HG02870 (cell line): ENCODE results near the gene ANKS1B.

ENCODE experiments used
- ATAC-seq: cut with Tn5 transposase; IDR thresholded peaks from one replicate; pipeline ENCODE4 v1.9.1; 2021; ENCODE audit warnings: mild to moderate bottlenecking, moderate library complexity; ENCODE audit not compliant: unreplicated experiment

Gene ANKS1B

DNA sequence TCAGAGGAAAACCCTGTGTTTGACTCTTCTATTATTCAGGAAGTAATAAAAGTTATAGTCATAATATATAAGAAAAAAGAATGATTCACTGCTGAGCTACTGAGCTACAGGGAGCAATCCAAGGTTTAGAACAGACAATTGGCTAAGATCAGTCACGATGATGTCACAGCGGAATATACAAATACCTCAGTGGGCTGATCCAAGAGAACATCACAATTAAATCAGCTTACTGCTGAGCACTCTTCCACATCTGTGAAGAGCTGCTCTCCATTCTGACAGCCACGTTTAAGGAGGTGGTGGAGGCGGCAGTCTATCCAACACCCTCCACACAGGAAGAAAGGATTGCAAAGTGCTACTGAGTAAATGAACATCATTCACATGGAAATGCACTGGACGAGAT, 1068.6 kb downstream of the ANKS1B start:
- no peak for ATAC-seq

DNA sequence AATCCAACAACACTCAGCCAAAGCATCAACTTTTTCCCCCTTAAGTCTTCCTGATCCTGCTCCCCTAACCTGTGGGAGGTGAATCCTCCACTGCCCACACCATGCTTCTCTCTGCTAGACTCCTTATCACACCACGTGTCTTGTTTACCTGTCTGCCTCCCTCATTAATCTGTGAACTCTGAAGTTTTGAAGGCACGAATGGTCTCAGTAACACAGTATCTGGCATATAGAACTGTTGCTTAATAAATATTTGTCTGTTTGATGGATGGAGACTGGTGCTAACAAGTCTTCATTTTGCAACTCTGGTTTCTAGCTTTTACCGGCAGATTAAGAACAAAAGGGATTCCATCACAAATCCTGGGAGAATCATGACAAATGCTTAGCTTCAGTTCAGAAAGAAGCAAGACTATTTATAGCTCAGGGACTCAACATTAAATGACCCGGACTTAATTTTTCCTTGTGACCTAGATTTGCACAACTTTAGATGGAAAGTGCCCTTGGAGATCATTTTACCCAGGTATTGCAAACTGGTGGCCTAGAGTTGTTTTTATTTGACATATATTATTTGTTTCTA, 1072.2 kb downstream of the ANKS1B start:
- no peak for ATAC-seq

DNA sequence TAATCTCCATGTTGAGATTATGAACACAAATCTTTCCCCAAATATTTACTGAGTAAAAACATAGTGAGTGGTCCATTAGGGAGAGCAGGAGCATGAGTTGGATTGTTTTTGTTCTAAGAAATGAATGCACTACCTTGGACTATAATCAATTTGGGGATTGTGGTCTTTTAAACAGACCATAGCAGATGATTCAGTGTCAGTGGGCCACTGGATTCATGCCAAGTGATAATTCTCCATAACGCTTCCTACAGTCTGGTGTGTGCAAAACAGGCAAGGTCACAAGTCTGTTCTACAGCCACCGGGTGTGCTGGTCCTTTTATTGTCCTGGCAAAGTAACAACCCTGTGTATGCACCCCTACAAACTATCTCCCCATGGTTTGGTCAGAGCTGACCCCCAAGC, 1073.3 kb downstream of the ANKS1B start:
- no peak for ATAC-seq

GRCh38 chr12:98909746-98910145, 1075.0 kb downstream of the ANKS1B start:
- ATAC-seq, result no peak

DNA sequence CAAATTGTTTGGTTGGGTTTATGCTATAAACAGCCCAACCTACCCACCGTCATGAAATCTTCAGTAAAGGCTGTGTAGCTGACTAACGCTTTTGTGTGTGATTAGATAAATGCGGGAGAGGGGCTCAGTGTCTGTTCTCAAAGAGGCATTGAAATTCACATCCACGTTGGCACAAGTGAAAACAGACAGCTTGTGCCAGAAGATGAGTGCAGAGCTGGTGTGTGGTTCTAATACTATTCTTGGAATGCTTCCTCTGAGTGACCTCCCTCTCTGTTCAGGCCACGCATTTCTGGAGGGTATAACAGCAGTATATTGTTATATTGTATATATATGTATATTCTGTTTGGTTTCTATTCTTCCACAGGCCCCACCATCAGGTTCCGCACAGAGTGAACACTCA, 1075.9 kb downstream of the ANKS1B start:
- no peak for ATAC-seq

DNA sequence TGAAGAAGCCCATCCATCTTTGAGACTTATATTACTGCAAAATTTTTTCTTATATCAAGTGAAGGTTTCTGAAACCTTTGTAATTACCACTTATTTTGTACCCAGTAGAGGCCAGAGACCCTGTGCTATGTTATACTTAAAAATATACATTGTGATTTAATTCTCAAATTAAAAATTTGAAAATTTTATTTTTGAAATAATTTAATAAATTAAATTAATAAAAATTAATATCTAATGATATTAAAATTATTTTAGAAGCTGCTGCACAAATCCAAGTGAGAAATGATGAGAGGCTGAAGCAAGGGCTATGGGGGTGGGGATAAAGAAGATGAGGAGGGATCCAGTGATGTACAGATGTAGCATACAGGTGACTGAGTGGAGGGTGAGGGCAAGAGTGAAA, 1080.9 kb downstream of the ANKS1B start:
- ATAC-seq, result no peak

DNA sequence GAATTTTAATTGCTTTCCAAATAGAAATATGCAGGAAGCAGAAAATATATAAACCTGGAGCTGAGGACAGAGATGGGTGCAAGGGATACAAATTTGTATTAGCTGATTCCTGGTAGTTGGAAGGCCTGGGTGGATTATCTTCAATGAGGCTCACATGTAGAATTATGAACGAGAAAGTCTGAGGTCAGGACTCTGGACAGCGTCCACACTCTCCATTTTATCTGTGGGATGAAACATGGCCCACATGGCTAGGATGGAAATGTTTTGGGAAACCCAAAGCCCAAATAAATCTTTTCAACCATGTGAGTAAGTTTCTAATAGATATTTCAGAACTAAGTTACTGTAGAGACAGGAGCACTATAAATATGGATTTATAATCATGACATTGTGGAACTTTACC, 1083.5 kb downstream of the ANKS1B start:
- no peak for ATAC-seq

DNA sequence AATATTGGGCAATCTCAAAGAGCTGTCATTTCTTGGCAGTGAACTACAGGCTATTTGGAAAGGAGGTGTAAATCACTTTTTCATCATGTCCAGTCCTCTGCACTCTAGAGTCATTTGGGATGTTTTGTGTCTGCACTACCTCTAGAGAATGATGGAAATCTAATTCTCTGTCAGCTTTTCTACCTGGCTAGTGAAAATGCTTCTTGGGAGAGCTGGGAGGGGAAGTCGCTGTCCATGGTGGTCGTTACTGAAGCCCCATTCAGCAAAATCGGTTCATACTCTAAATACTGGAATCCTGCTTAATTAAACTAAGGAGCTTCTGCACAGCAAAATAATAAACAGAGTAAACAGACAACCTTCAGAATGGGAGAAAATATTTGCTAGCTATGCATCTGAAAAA, 1087.8 kb downstream of the ANKS1B start:
- ATAC-seq, result no peak

GRCh38 chr12:98895086-98895651, 1089.6 kb downstream of the ANKS1B start:
- ATAC-seq, result no peak

DNA sequence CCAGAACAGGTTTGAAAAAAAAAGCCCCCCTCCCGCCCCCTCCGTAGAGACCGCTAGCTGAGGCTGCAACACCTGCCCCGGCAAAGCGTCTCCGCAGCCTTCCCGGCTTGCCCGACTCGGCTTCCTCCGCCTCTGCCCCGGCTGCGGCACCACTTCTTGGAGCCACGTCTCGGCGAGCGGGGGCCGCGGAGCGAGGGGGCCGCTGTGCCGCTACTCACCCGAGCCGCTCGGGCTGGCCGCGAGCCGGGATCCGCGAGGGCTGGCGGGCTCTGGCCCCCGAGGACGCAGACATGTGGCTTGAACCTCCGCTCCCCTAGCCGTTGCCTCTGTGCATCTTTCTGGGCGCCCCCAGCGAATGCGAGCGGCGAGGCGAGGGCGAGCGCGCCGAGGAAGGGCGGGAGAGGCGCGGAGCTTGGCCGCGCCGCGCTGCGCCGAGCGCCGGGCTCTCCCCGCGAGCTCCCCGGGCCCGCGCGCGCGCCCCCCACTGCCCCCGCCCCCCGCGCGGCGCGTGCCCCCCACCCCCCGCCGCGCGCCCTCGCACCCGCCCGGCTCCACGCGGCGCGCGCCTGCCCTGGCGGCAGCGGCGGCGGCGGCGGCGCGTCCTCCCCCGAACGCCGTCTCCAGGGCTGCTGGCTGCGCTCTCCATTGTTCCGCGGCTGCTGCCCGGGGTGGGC, 1090.2 kb downstream of the ANKS1B start:
- ATAC-seq, result no peak

GRCh38 chr12:98893675-98894411, 1090.9 kb downstream of the ANKS1B start:
- no peak for ATAC-seq

DNA sequence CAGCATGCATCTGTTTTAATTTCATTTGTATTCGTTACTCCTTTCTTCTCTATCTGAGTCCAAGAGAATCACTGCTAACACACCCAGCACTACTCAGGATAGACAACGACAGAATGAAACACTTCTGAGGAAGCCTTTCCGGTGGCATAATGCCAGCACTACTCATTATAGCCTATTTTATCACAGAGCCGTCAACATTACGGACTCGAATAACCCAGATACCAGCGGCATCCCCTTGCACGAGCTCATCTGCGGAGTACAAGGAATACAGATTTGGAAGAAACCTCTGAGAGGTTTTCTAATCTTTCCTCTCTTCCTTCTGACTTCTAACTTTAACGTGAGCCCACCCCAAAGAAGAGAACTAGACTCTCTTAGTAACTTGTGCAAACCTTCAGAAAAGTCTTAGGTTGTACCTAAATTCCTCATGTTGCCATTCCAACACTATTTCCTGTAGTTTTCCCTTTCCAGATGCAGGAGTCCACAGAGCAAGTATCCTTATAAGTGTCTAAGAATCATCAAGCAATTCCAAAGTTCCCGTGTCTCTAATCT, 1091.5 kb downstream of the ANKS1B start:
- ATAC-seq, result no peak

- ATAC-seq, result no peak
Measured at GRCh38 chr12:98885778-98886177, 1099.0 kb downstream of the ANKS1B start.

GRCh38 chr12:98883231-98883630, 1101.5 kb downstream of the ANKS1B start:
- ATAC-seq, result no peak

DNA sequence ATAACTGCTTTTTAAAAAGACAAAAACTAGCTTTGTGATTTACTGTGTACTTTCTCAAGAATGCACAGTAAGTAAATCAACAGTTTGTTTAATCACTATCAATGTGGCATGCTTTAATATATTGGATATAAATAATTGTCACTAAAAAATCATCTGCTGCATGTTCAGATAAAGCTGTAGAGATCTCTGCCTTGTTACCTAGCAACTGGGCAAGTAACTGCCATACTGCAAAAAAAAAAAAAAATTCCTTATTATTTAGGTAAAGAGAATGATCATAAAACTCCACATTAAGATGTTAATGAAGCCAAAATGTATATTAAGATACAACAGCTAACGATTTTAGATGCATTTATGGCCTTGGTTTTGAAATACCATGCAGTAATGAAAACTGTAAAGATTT, 1102.2 kb downstream of the ANKS1B start:
- ATAC-seq, result no peak

DNA sequence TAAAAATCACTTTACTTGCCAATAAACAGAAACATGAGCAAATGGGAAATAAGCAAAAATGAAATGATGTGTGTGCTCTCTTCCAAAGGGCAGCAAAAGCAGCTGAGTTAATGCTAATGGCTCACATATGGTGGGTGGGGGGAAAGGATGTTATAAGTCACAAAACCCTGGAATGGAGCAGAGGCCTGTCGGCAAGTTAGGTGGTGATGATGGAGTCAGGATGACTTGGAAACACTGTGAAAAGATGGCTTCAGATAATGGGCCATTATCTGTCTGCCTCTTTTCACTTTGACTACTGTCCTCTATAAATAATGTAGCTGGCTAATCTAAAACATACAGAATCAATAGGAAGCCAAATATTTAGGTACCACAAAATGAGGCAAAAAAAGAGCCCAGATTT, 1111.0 kb downstream of the ANKS1B start:
- ATAC-seq, result no peak

- ATAC-seq, result no peak
Measured at GRCh38 chr12:98870504-98870903, 1114.2 kb downstream of the ANKS1B start.

GRCh38 chr12:98869886-98870503, 1114.7 kb downstream of the ANKS1B start:
- ATAC-seq, result no peak

DNA sequence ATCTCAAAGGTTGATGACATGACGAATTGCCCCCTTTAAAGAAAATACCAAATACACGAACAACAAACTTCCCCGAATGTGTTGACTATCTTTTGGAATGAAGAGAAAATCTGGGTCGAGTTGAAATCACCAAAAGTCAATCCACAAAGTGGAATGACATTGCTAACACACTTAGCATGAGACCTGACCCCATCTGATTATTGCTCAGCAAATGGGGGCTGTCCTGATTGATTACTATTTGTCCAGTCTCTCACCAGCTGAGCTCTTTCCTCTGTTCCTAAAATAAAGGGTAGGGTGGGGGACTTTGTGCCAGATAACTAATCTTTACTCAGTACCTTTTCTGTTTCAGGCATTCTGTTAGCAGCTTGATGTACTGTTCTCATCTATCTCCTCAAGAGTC, 1116.2 kb downstream of the ANKS1B start:
- no peak for ATAC-seq

DNA sequence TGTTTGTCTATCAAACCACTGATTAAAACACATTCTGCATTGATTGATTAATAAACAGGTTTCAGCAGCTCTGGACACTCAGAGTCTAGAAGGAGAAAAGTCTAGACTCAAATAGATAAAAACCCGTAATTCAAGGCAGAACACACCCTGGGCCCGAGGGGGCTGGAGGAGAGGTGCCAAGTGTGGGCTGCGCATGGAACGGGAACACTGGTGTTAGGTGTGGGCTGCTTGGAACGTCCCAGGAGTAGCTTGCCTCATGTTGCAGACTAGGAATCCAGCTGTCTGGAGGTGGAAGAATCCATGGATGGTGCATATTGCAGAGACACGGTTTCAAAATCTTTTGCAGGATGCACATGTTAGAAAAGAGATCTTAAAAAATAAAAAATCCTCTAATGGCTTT, 1116.7 kb downstream of the ANKS1B start:
- no peak for ATAC-seq

GRCh38 chr12:98864363-98864762, 1120.4 kb downstream of the ANKS1B start:
- no peak for ATAC-seq
